H1 (cell line): Measurements from ENCODE around the gene LRPAP1. TPM values are rescaled to one million over a fixed set of nuclear protein-coding genes. Genes with fewer than 3 reads are reported as not detected.
"Not testable (repeated sequence)": the region's sequence is repeated elsewhere in the genome, so short reads cannot be mapped to it uniquely, and the experiment has no call there.

Experiments
- CTCF ChIA-PET: fragments of 300-600 bp; sonication (Branson Sonifier 250); formaldehyde crosslinking; loops from one replicate; lab custom pipeline; 2021; ENCODE audit not compliant: partially characterized antibody; lab: Charles Lee
- POLR2A ChIA-PET: fragments of 300-600 bp; sonication (Branson Sonifier 250); formaldehyde crosslinking; loops from one replicate; lab custom pipeline; 2021; ENCODE audit warnings: inconsistent platforms; ENCODE audit not compliant: partially characterized antibody; lab: Charles Lee
- DNase-seq, 2 experiments: peaks; one replicate each; pipeline versions ENCODE4 v3.0.0 to v3.0.0-alpha.2; 2010 to 2022; ENCODE audit warnings: low spot score in 2 of 2, low read depth in 1 of 2, mixed read lengths in 1 of 2
- FAIRE-seq: peaks from 2 replicates; lab custom pipeline; 2011; peaks lifted over from hg19 to GRCh38; lab: Jason Lieb, UNC
- H2AFZ ChIP-seq: 2 replicates; pipeline ENCODE4 v1.8.1; 2012; ENCODE audit warnings: low read length, inconsistent platforms
- H2AK5ac ChIP-seq: 2 replicates; pipeline ENCODE4 v1.6.1; 2013; ENCODE audit warnings: low read depth, low read length
- H2BK120ac ChIP-seq: replicated peaks from 2 replicates; pipeline ENCODE3; 2013; ENCODE audit warnings: low read depth, low read length, inconsistent platforms
- H2BK12ac ChIP-seq: 2 replicates; pipeline ENCODE4 v1.6.1; 2013; ENCODE audit warnings: low read depth, low read length
- H2BK15ac ChIP-seq: 2 replicates; pipeline ENCODE4 v1.6.1; 2013; ENCODE audit warnings: low read length
- H2BK20ac ChIP-seq: 2 replicates; pipeline ENCODE4 v1.6.1; 2013; ENCODE audit warnings: low read length
- H2BK5ac ChIP-seq: 2 replicates; pipeline ENCODE4 v1.6.1; 2013; ENCODE audit warnings: low read depth, low read length
- H3K14ac ChIP-seq: 2 replicates; pipeline ENCODE4 v1.6.1; 2013; ENCODE audit warnings: inconsistent platforms; ENCODE audit not compliant: insufficient read length
- H3K18ac ChIP-seq: 2 replicates; pipeline ENCODE4 v1.6.1; 2013; ENCODE audit warnings: low read length; ENCODE audit errors: extremely low read depth
- H3K23ac ChIP-seq: 2 replicates; pipeline ENCODE4 v1.6.1; 2013; ENCODE audit warnings: inconsistent platforms; ENCODE audit not compliant: insufficient read length
- H3K23me2 ChIP-seq: 2 replicates; pipeline ENCODE4 v1.6.1; 2013; ENCODE audit warnings: low read depth, low read length
- H3K27ac ChIP-seq: 2 replicates; pipeline ENCODE4 v1.6.1; 2011; ENCODE audit warnings: low read depth, low read length, inconsistent platforms
- H3K27me3 ChIP-seq, 4 experiments: replicated peaks in 1 of 4; 1 replicate in 1 of 4; 2 replicates in 3 of 4; pipeline versions ENCODE4 v1.6.1 to v1.8.1; 2011 to 2013; ENCODE audit warnings: low read length in 3 of 4, mild to moderate bottlenecking in 3 of 4, inconsistent platforms in 2 of 4, mixed read lengths in 2 of 4, moderate library complexity in 1 of 4; ENCODE audit not compliant: control insufficient read depth in 3 of 4, insufficient read depth in 3 of 4; ENCODE audit errors: extremely low read depth in 1 of 4
- H3K36me3 ChIP-seq, 4 experiments: 2 replicates each; pipeline versions ENCODE4 v1.6.1 to v1.8.1; 2011 to 2013; ENCODE audit warnings: mild to moderate bottlenecking in 4 of 4, low read length in 3 of 4, moderate library complexity in 2 of 4, control low read depth in 1 of 4, inconsistent platforms in 1 of 4; ENCODE audit not compliant: insufficient read depth in 4 of 4, control insufficient read depth in 2 of 4
- H3K4ac ChIP-seq: replicated peaks from 2 replicates; pipeline ENCODE3; 2013; ENCODE audit warnings: low read length, low read depth, mixed read lengths, inconsistent platforms; ENCODE audit not compliant: insufficient read length
- H3K4me1 ChIP-seq, 4 experiments: replicated peaks in 1 of 4; 1 replicate in 1 of 4; 2 replicates in 3 of 4; pipeline versions ENCODE4 v1.6.1 to v1.8.1; 2011 to 2013; ENCODE audit warnings: low read length in 3 of 4, inconsistent platforms in 2 of 4, mixed read lengths in 1 of 4; ENCODE audit not compliant: insufficient read depth in 4 of 4, control insufficient read depth in 3 of 4
- H3K4me2 ChIP-seq, 2 experiments: 2 replicates each; pipeline versions ENCODE4 v1.6.1 to v1.8.1; 2011 to 2013; ENCODE audit warnings: low read depth in 2 of 2, low read length in 2 of 2, control low read depth in 1 of 2, inconsistent platforms in 1 of 2, mild to moderate bottlenecking in 1 of 2; ENCODE audit not compliant: insufficient read depth in 1 of 2
- H3K4me3 ChIP-seq, 4 experiments: fragments of 200-600, 300-600 bp in 1 of 4; sonication (generic), shearing (Covaris generic), sonication (Bioruptor Twin) in 1 of 4; 2 replicates each; pipeline versions ENCODE4 v1.5.1 to v1.8.1; 2011 to 2016; ENCODE audit warnings: low read length in 4 of 4, low read depth in 3 of 4, control low read depth in 2 of 4, inconsistent platforms in 2 of 4, mild to moderate bottlenecking in 2 of 4, mixed read lengths in 1 of 4, moderate library complexity in 1 of 4; ENCODE audit not compliant: insufficient read depth in 2 of 4; ENCODE audit errors: extremely low read depth in 1 of 4
- H3K56ac ChIP-seq: replicated peaks from 2 replicates; pipeline ENCODE3; 2013; ENCODE audit warnings: low read depth, mild to moderate bottlenecking, mixed read lengths, low read length, inconsistent platforms; ENCODE audit not compliant: insufficient read length
- H3K79me1 ChIP-seq: 2 replicates; pipeline ENCODE4 v1.6.1; 2013; ENCODE audit warnings: low read depth, low read length, control low read depth
- H3K79me2 ChIP-seq, 2 experiments: 2 replicates each; pipeline versions ENCODE4 v1.6.1 to v1.8.1; 2012 to 2013; ENCODE audit warnings: low read length in 2 of 2, mild to moderate bottlenecking in 2 of 2, inconsistent platforms in 1 of 2; ENCODE audit not compliant: insufficient read depth in 2 of 2, control insufficient read depth in 1 of 2
- H3K9ac ChIP-seq, 4 experiments: replicated peaks in 1 of 4; 1 replicate in 1 of 4; 2 replicates in 3 of 4; pipeline versions ENCODE4 v1.6.1 to v1.8.1; 2011 to 2013; ENCODE audit warnings: low read depth in 3 of 4, low read length in 3 of 4, control low read depth in 2 of 4, mild to moderate bottlenecking in 2 of 4, moderate library complexity in 2 of 4, inconsistent platforms in 1 of 4; ENCODE audit errors: extremely low read depth in 1 of 4
- H3K9me3 ChIP-seq, 2 experiments: 2 replicates each; pipeline versions ENCODE4 v1.6.1 to v1.8.1; 2012 to 2013; ENCODE audit warnings: mild to moderate bottlenecking in 2 of 2, moderate library complexity in 2 of 2, control low read depth in 1 of 2, inconsistent platforms in 1 of 2, low read depth in 1 of 2, low read length in 1 of 2, mixed read lengths in 1 of 2; ENCODE audit not compliant: insufficient read depth in 2 of 2
- H4K20me1 ChIP-seq, 2 experiments: replicated peaks in 1 of 2; 2 replicates each; pipeline versions ENCODE3 to v1.8.1; 2011 to 2013; ENCODE audit warnings: inconsistent platforms in 2 of 2, low read length in 2 of 2, mild to moderate bottlenecking in 1 of 2; ENCODE audit not compliant: insufficient read depth in 2 of 2, control insufficient read depth in 1 of 2
- H4K5ac ChIP-seq: 2 replicates; pipeline ENCODE4 v1.6.1; 2013; ENCODE audit warnings: low read length, low read depth, mixed read lengths, inconsistent platforms; ENCODE audit not compliant: insufficient read length
- H4K8ac ChIP-seq: 2 replicates; pipeline ENCODE4 v1.8.0; 2013; ENCODE audit warnings: mild to moderate bottlenecking, moderate library complexity, low read length, inconsistent platforms; ENCODE audit not compliant: insufficient read depth; ENCODE audit errors: extremely low read depth
- H4K91ac ChIP-seq: replicated peaks from 2 replicates; pipeline ENCODE3; 2013; ENCODE audit warnings: low read length, mixed read lengths, inconsistent platforms; ENCODE audit not compliant: insufficient read length
- WGBS, 2 experiments: shearing (Covaris generic) in 1 of 2; methylation state at CpG; one replicate each; pipeline versions ENCODE4 v1.1.6 to v1.1.7; 2013 to 2015; ENCODE audit warnings: low lambda C conversion rate in 2 of 2, mixed read lengths in 2 of 2, inconsistent platforms in 1 of 2, low coverage in 1 of 2, missing lambda C conversion rate in 1 of 2; ENCODE audit not compliant: insufficient replicate concordance in 2 of 2, insufficient coverage in 1 of 2, insufficient read length in 1 of 2; ENCODE audit errors: extremely low coverage in 1 of 2, missing lambda C conversion rate in 1 of 2; 5-methylcytosine and 5-hydroxymethylcytosine counted together
- polyA plus RNA-seq, 7 experiments: library from polyadenylated mRNA; depleted of rRNA in 3 of 7; stranded (reverse) in 5 of 7; unstranded in 2 of 7; fragments of >200 nt in 5 of 7; fragments of 200-250 nt in 2 of 7; gene quantifications; 1 replicate in 5 of 7; 2 replicates in 1 of 7; 4 replicates in 1 of 7; pipeline versions ENCODE4 v1.2.1 to v1.2.3, GENCODE V29; 2011 to 2013; ENCODE audit warnings: missing spikeins in 2 of 7, mixed read lengths in 2 of 7
- total RNA-seq: library from RNA; stranded (reverse); fragmentation: NEBNext Ultra II Directional; extraction: Animal tissue kit (Norgen Biotek cat#: 25700); gene quantifications from 2 replicates; pipeline ENCODE4 v1.2.1, GENCODE V29; 2021

Gene LRPAP1
- total and polyA plus RNA-seq, 2 of the 8 experiments (the other 6 are each of a cell fraction or from before 2014, with no cell fraction given): 31.1 to 101 TPM

DNA sequence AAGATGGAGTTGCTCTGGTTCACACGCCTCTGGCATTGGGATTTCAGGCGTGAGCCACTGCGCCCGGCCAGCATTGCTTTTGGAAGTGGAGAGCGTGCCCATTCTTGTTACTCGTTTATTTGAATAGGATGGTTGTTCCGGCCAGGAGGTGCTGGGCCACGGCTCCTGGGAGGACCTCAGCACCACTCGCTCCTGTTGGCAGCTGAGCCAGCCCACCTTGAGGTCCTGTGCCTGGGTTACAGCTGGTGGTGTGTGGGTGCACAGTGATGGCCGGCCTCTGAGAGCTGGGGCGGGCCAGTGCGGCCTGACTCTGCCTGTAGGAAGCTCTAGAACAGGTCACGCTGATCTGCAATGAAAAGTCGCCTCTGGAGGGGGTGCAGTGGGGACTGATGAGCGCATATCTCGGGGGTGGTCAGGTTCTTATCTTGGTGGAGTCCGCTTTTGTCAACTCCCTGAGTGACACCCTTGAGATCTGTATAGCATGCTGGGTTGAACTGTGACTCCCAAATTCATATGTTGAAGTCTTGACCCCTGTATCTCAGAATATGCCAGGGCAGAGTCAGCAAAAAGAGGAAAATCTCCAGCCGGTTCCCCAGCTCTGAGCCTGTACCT, 23.3 kb upstream of the LRPAP1 start:
- H3K14ac ChIP-seq, H3K4me3 ChIP-seq, H4K91ac ChIP-seq, H2BK120ac ChIP-seq, FAIRE-seq, H4K5ac ChIP-seq, H3K79me1 ChIP-seq, H3K4me2 ChIP-seq, POLR2A ChIA-PET, H3K4me1 ChIP-seq, H4K20me1 ChIP-seq, H3K56ac ChIP-seq, H3K9me3 ChIP-seq, H3K79me2 ChIP-seq, H3K23ac ChIP-seq, H4K8ac ChIP-seq, H3K23me2 ChIP-seq, H2AK5ac ChIP-seq, H2BK20ac ChIP-seq, H2BK12ac ChIP-seq, H2BK5ac ChIP-seq, H3K27ac ChIP-seq, H3K18ac ChIP-seq, DNase-seq, H3K4ac ChIP-seq, H3K27me3 ChIP-seq, H3K9ac ChIP-seq, H2AFZ ChIP-seq, H2BK15ac ChIP-seq, H3K36me3 ChIP-seq: not testable (repeated sequence)
- CTCF ChIA-PET: interaction anchor here (1.2 kb wide), 1 partner anchor 85 kb away, joined by 3 read pairs; no protein-coding TSS in a partner anchor
- 99% methylated on average over 14 of the region's 18 CpGs; no CpG with 5 or more reads in 1 of the 2 experiments for whole genome bisulfite sequencing, 2 experiments

- H3K4me1 ChIP-seq, POLR2A ChIA-PET, H2BK20ac ChIP-seq, H3K4me3 ChIP-seq, H3K9me3 ChIP-seq, DNase-seq, H3K23ac ChIP-seq, CTCF ChIA-PET, H3K4ac ChIP-seq, H3K79me1 ChIP-seq, H3K27me3 ChIP-seq, H2BK15ac ChIP-seq, H3K79me2 ChIP-seq, H3K18ac ChIP-seq, H3K23me2 ChIP-seq, H4K20me1 ChIP-seq, H2AK5ac ChIP-seq, H2AFZ ChIP-seq, H4K8ac ChIP-seq, H3K27ac ChIP-seq, H3K14ac ChIP-seq, H3K36me3 ChIP-seq, H2BK120ac ChIP-seq, H2BK5ac ChIP-seq, H3K9ac ChIP-seq, H2BK12ac ChIP-seq, H3K56ac ChIP-seq, FAIRE-seq, H3K4me2 ChIP-seq, H4K91ac ChIP-seq, H4K5ac ChIP-seq: not testable (repeated sequence)
- WGBS, 2 experiments: 76% methylated on average over 3 of the region's 7 CpGs; no CpG with 5 or more reads in 1 of the 2 experiments
These were observed 19.1 kb upstream of the LRPAP1 start for GRCh38 chr4:3551366-3551765.
